Prostate gland (tissue), 2 donors: ENCODE results near the gene OGDH. TPM values are rescaled to one million over a fixed set of nuclear protein-coding genes. Genes with fewer than 3 reads are reported as not detected.

ENCODE experiments used
- DNase-seq: peaks from one replicate; pipeline ENCODE4 v3.0.0-alpha.2; 2019; ENCODE audit warnings: low spot score
- H3K27ac ChIP-seq, 2 donors: fragments of 200-600 bp; sonication (generic); 2 replicates each; pipeline ENCODE4 v1.5.1; 2017 to 2019
- H3K27me3 ChIP-seq: fragments of 200-600 bp; sonication (generic); replicated peaks from 2 replicates; pipeline ENCODE4 v1.5.1; 2019; ENCODE audit not compliant: insufficient read depth
- H3K36me3 ChIP-seq, 2 donors: fragments of 200-600 bp; sonication (generic); 1 replicate in 1 of 2; 2 replicates in 1 of 2; pipeline versions ENCODE4 v1.5.1 to v1.8.1; 2017 to 2019
- H3K4me1 ChIP-seq: fragments of 200-600 bp; sonication (generic); replicated peaks from 2 replicates; pipeline ENCODE4 v1.5.1; 2019
- H3K4me3 ChIP-seq, 2 donors: fragments of 200-600 bp; sonication (generic); 2 replicates each; pipeline ENCODE4 v1.5.1; 2017 to 2019
- H3K9me3 ChIP-seq: fragments of 200-600 bp; sonication (generic); 2 replicates; pipeline ENCODE4 v1.5.1; 2017
- CTCF ChIP-seq, 4 experiments: fragments of 200-600 bp in 2 of 4; fragments of 450-650 bp in 2 of 4; sonication (generic) in 2 of 4; IDR thresholded peaks; 1 replicate in 3 of 4; 2 replicates in 1 of 4; pipeline ENCODE4 v1.5.1; 2016 to 2019; ENCODE audit warnings: antibody characterized with exemption in 4 of 4, mild to moderate bottlenecking in 2 of 4, moderate library complexity in 2 of 4
- POLR2A ChIP-seq: fragments of 450-650 bp; IDR thresholded peaks from one replicate; pipeline ENCODE4 v1.6.1; 2016; ENCODE audit warnings: antibody characterized with exemption, mild to moderate bottlenecking
- POLR2AphosphoS5 ChIP-seq: sonication (generic); formaldehyde crosslinking; IDR thresholded peaks from one replicate; pipeline ENCODE4 v1.6.1; 2017; ENCODE audit warnings: antibody characterized with exemption
- WGBS: methylation state at CpG from one replicate; pipeline ENCODE4 v1.1.5; 2018; 5-methylcytosine and 5-hydroxymethylcytosine counted together
- intact Hi-C: fragments of 100-400 bp; cut with DNase I; formaldehyde crosslinking; loops from one replicate; pipeline ENCODE4 v1.14.2; 2022
- total RNA-seq, 2 donors: library from RNA; depleted of rRNA; stranded (reverse); fragments of >200 nt; gene quantifications; one replicate each; pipeline ENCODE4 v1.1.0, GENCODE V29; 2016

The OGDH gene
- total RNA-seq, 2 donors from 2014 or later = 70.4 to 96.9 TPM

GRCh38 chr7:44676776-44677175, 70.3 kb downstream of the OGDH start:
- no peak overlapping the region for H3K4me3 ChIP-seq
- no peak overlapping the region for H3K27ac ChIP-seq
- WGBS = 94% methylated on average over 4 of the region's 4 CpGs
- no peaks in the 10 kb centered on the region for H3K9me3 ChIP-seq
- no peak for DNase-seq
- no peak for TF ChIP-seq POLR2A
- TF ChIP-seq POLR2AphosphoS5 = no peak
- no peak for TF ChIP-seq CTCF (IDR thresholded peaks at IDR 0.05)
- H3K4me1 ChIP-seq = no peaks in the 10 kb centered on the region
- H3K27me3 ChIP-seq = no peaks in the 10 kb centered on the region
- intact Hi-C loops = no loop called here
- peaks cover 0 to 10% of the 10 kb centered on the region in 2 donors for H3K36me3 ChIP-seq

GRCh38 chr7:44678101-44678470, 71.7 kb downstream of the OGDH start:
- WGBS = 71% methylated on average over 4 of the region's 4 CpGs
- Histone ChIP-seq H3K9me3 (no peaks in the 10 kb centered on the region), H3K27me3 (no peaks in the 10 kb centered on the region), H3K27ac (no peak overlapping the region), H3K4me1 (no peaks in the 10 kb centered on the region), H3K4me3 (no peak overlapping the region), H3K36me3 (peaks cover 0 to 10% of the 10 kb centered on the region in 2 donors)
- TF ChIP-seq POLR2AphosphoS5 (no peak), POLR2A (no peak), CTCF (IDR thresholded peaks at IDR 0.05) (no peak)
- no peak for DNase-seq
- intact Hi-C loops = no loop called here

GRCh38 chr7:44678471-44679179, 72.2 kb downstream of the OGDH start:
- no peak for DNase-seq
- Histone ChIP-seq H3K9me3 (no peaks in the 10 kb centered on the region), H3K27ac (no peak overlapping the region), H3K4me3 (no peak overlapping the region), H3K36me3 (peaks cover 0 to 9% of the 10 kb centered on the region in 2 donors), H3K4me1 (no peaks in the 10 kb centered on the region), H3K27me3 (no peaks in the 10 kb centered on the region)
- TF ChIP-seq POLR2AphosphoS5 (no peak), CTCF (IDR thresholded peaks at IDR 0.05) (no peak), POLR2A (no peak)
- 51% methylated on average over 5 of the region's 5 CpGs for WGBS
- intact Hi-C loops = no loop called here

- H3K36me3 ChIP-seq = no peaks in the 10 kb centered on the region
Measured at GRCh38 chr7:44681645-44682044, 75.2 kb downstream of the OGDH start.

More at GRCh38 chr7:44681645-44682044, 75.2 kb downstream of the OGDH start:
- DNase-seq = no peak
- intact Hi-C loops = no loop called here
- no peak for TF ChIP-seq POLR2A
- TF ChIP-seq POLR2AphosphoS5 = no peak
- TF ChIP-seq CTCF (IDR thresholded peaks at IDR 0.05) = no peak
- Histone ChIP-seq H3K9me3 (no peaks in the 10 kb centered on the region), H3K4me3 (no peak overlapping the region), H3K4me1 (no peaks in the 10 kb centered on the region), H3K27me3 (no peaks in the 10 kb centered on the region), H3K27ac (no peak overlapping the region)
- WGBS = 97% methylated on average over 9 of the region's 9 CpGs
